K562 (cell line): ENCODE measurements around the gene DAPK2. TPM values are rescaled to one million over a fixed set of nuclear protein-coding genes. Genes with fewer than 3 reads are reported as not detected.

Experiments
- BCOR ChIP-seq: fragments of 450-650 bp; IDR thresholded peaks from 2 replicates; pipeline ENCODE4 v1.6.1; 2016
- CBFA2T2 ChIP-seq: fragments of 450-650 bp; conservative IDR thresholded peaks from 2 replicates; pipeline ENCODE4 v1.6.1; 2017; ENCODE audit warnings: mild to moderate bottlenecking
- CBFA2T3 ChIP-seq: fragments of 450-650 bp; IDR thresholded peaks from 2 replicates; pipeline ENCODE4 v1.6.1; 2017
- JUND ChIP-seq, 2 experiments: IDR thresholded peaks; 2 replicates in 1 of 2; 3 replicates in 1 of 2; pipeline ENCODE4 v1.6.1; 2011; ENCODE audit warnings: borderline replicate concordance in 2 of 2, low read depth in 2 of 2, low read length in 2 of 2, improper control_type of control experiment in 1 of 2, missing biosample characterization in 1 of 2, missing genetic modification characterization in 1 of 2, missing genetic modification reagents in 1 of 2
- MYNN ChIP-seq, 2 experiments: sonication (generic); formaldehyde crosslinking in 1 of 2; IDR thresholded peaks; 2 replicates each; pipeline versions ENCODE4 v1.5.0 to v1.6.1; 2016 to 2020; ENCODE audit warnings: antibody characterized with exemption in 1 of 2, missing genetic modification reagents in 1 of 2
- TEAD4 ChIP-seq, 2 experiments: sonication (generic) in 1 of 2; formaldehyde crosslinking in 1 of 2; IDR thresholded peaks; 2 replicates each; pipeline versions ENCODE4 v1.6.1 to v1.8.0; 2012 to 2022; ENCODE audit warnings: borderline replicate concordance in 1 of 2, inconsistent platforms in 1 of 2, low read length in 1 of 2, mild to moderate bottlenecking in 1 of 2, missing genetic modification reagents in 1 of 2
- XRCC4 ChIP-seq: IDR thresholded peaks from one replicate; pipeline ENCODE4 v1.6.1; 2011; ENCODE audit not compliant: insufficient read depth, insufficient read length; ENCODE audit errors: extremely low read depth
- ZKSCAN3 ChIP-seq: fragments of 250-450 bp; sonication (Bioruptor Pico); IDR thresholded peaks from 2 replicates; pipeline ENCODE4 v1.4.0; 2020
- ZNF121 ChIP-seq: sonication (generic); formaldehyde crosslinking; conservative IDR thresholded peaks from 2 replicates; pipeline ENCODE4 v1.8.0; 2022; ENCODE audit warnings: missing genetic modification reagents
- ZNF431 ChIP-seq: sonication (generic); formaldehyde crosslinking; IDR thresholded peaks from 2 replicates; pipeline ENCODE4 v1.8.0; 2022; ENCODE audit warnings: mild to moderate bottlenecking, missing genetic modification reagents
- ZNF507 ChIP-seq: conservative IDR thresholded peaks from 2 replicates; pipeline ENCODE4 v1.6.1; 2017; ENCODE audit warnings: missing genetic modification characterization, missing compliant biosample characterization
- ZNF518B ChIP-seq: fragments of 250-450 bp; sonication (Bioruptor Pico); IDR thresholded peaks from 2 replicates; pipeline ENCODE4 v1.5.0; 2021; ENCODE audit warnings: mild to moderate bottlenecking, moderate library complexity
- ZNF561 ChIP-seq: fragments of 450-650 bp; formaldehyde crosslinking; conservative IDR thresholded peaks from 2 replicates; pipeline ENCODE4 v1.4.0; 2020; ENCODE audit warnings: mild to moderate bottlenecking, moderate library complexity
- ZNF785 ChIP-seq: fragments of 250-450 bp; sonication (Bioruptor Pico); IDR thresholded peaks from 2 replicates; pipeline ENCODE4 v1.4.0; 2020; ENCODE audit warnings: mild to moderate bottlenecking
- polyA plus RNA-seq, 8 experiments: library from polyadenylated mRNA; depleted of rRNA in 4 of 8; stranded (reverse) in 5 of 8; unstranded in 3 of 8; fragments of >200 nt; fragmentation: Nextera tagmentation in 2 of 8; fragmentation: Illumina TruSeq in 1 of 8; extraction: Ambion mirVana in 2 of 8; extraction: Trizol in 1 of 8; gene quantifications; 2 replicates each; pipeline versions ENCODE4 v1.2.1 to v1.2.3, GENCODE V29; 2011 to 2014; ENCODE audit warnings: inconsistent platforms in 1 of 8, missing spikeins in 1 of 8
- total RNA-seq, 7 experiments: library from RNA; depleted of rRNA in 6 of 7; stranded (reverse); fragments of >200 nt in 6 of 7; fragmentation: Illumina TruSeq in 2 of 7; extraction: Trizol in 2 of 7; gene quantifications; 2 replicates each; pipeline versions ENCODE4 v1.2.1 to v1.2.3, GENCODE V29; 2011 to 2021; ENCODE audit warnings: low replicate concordance in 1 of 7
- TF ChIP-seq, protein P1 (sequence below): fragments of 450-650 bp; IDR thresholded peaks from 2 replicates; pipeline ENCODE4 v1.6.1; 2017; ENCODE audit warnings: mild to moderate bottlenecking, moderate library complexity

DAPK2 gene
- total and polyA plus RNA-seq, 9 of the 15 experiments (the other 6 are each of a cell fraction or from before 2014, with no cell fraction given): 0.14 to 5.2 (median 2.2) TPM

GRCh38 chr15:63869371-63870042, 176.8 kb downstream of the DAPK2 start (continued):
- TF ChIP-seq MYNN (IDR thresholded peaks at IDR 0.05) (no peak), MYNN (CRISPR knock-in tag; IDR thresholded peaks at IDR 0.05) (no peak), CBFA2T3 (peak; percentile 30), ZKSCAN3 (CRISPR knock-in tag) (no peak), JUND (IDR thresholded peaks at IDR 0.05; ENCODE audit: borderline replicate concordance, low read depth, low read length) (no peak), JUND (tag; IDR thresholded peaks at IDR 0.05; ENCODE audit: borderline replicate concordance, low read depth, low read length) (no peak), ZNF785 (no peak), BCOR (peak; percentile 32; the same call in 1 of the 2 replicates), ZNF121 (CRISPR knock-in tag) (peak; percentile 73), ZNF431 (no peak), TEAD4 (IDR thresholded peaks at IDR 0.05; ENCODE audit: low read length) (no peak), TEAD4 (CRISPR knock-in tag; IDR thresholded peaks at IDR 0.05; ENCODE audit: borderline replicate concordance) (no peak), CBFA2T2 (0 out of 2 replicates have a peak, but pooled peaks have one; percentile 10), ZNF518B (CRISPR knock-in tag) (no peak), XRCC4 (no peak), ZNF507 (no peak), ZNF561 (CRISPR knock-in tag) (no peak)
- TF ChIP-seq, protein P1, sequence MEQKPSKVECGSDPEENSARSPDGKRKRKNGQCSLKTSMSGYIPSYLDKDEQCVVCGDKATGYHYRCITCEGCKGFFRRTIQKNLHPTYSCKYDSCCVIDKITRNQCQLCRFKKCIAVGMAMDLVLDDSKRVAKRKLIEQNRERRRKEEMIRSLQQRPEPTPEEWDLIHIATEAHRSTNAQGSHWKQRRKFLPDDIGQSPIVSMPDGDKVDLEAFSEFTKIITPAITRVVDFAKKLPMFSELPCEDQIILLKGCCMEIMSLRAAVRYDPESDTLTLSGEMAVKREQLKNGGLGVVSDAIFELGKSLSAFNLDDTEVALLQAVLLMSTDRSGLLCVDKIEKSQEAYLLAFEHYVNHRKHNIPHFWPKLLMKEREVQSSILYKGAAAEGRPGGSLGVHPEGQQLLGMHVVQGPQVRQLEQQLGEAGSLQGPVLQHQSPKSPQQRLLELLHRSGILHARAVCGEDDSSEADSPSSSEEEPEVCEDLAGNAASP: no peak
